Neural cell (in vitro differentiated cells): ENCODE measurements around the gene LIN7B. TPM values are rescaled to one million over a fixed set of nuclear protein-coding genes. Genes with fewer than 3 reads are reported as not detected.

Source experiments
- H2AFZ ChIP-seq: fragments of 200-600, 300-800 bp; sonication (generic), shearing (Covaris generic); 2 replicates; pipeline ENCODE4 v1.6.0; 2014; ENCODE audit warnings: low read depth, mild to moderate bottlenecking, antibody characterized with exemption, low read length, moderate library complexity
- H3F3A ChIP-seq: fragments of 200-600 bp; shearing (Covaris generic); 2 replicates; pipeline ENCODE4 v1.6.1; 2016; ENCODE audit warnings: mild to moderate bottlenecking, moderate library complexity, mixed read lengths, antibody characterized with exemption, low read length; ENCODE audit not compliant: insufficient read depth, poor library complexity, severe bottlenecking
- H3K27ac ChIP-seq: fragments of 200-600, 300-800 bp; sonication (generic), shearing (Covaris generic); 2 replicates; pipeline ENCODE4 v1.5.1; 2014; ENCODE audit warnings: mild to moderate bottlenecking, low read length, moderate library complexity
- H3K27me3 ChIP-seq: fragments of 300-800, 200-600 bp; sonication (generic), shearing (Covaris generic); 2 replicates; pipeline ENCODE4 v1.6.0; 2014; ENCODE audit warnings: mild to moderate bottlenecking, low read depth, low read length, moderate library complexity; ENCODE audit not compliant: insufficient read depth
- H3K36me3 ChIP-seq: fragments of 300-800, 200-600 bp; sonication (generic), shearing (Covaris generic); 2 replicates; pipeline ENCODE4 v1.5.1; 2014; ENCODE audit warnings: mild to moderate bottlenecking, antibody characterized with exemption, low read length, moderate library complexity; ENCODE audit not compliant: insufficient read depth
- H3K4me2 ChIP-seq: fragments of 300-800, 200-600 bp; sonication (generic), shearing (Covaris generic); 2 replicates; pipeline ENCODE4 v1.6.0; 2014; ENCODE audit warnings: mild to moderate bottlenecking, low read length
- H3K4me3 ChIP-seq: fragments of 300-800, 200-600 bp; sonication (generic), shearing (Covaris generic); 2 replicates; pipeline ENCODE4 v1.5.1; 2014; ENCODE audit warnings: mild to moderate bottlenecking, low read length, moderate library complexity
- H3K79me2 ChIP-seq: fragments of 200-600 bp; shearing (Covaris generic); replicated peaks from 2 replicates; pipeline ENCODE4 v1.6.0; 2014; ENCODE audit warnings: mild to moderate bottlenecking, low read length, moderate library complexity; ENCODE audit not compliant: insufficient read depth
- H3K9ac ChIP-seq: fragments of 300-800, 200-600 bp; sonication (generic), shearing (Covaris generic); 2 replicates; pipeline ENCODE4 v1.6.1; 2016; ENCODE audit warnings: mild to moderate bottlenecking, low read length, mixed read lengths
- H3K9me2 ChIP-seq: fragments of 200-600 bp; shearing (Covaris generic); 2 replicates; pipeline ENCODE4 v1.6.1; 2016; ENCODE audit warnings: mild to moderate bottlenecking, low read length, mixed read lengths; ENCODE audit not compliant: insufficient read depth
- H3K9me3 ChIP-seq: fragments of 200-600, 300-800 bp; sonication (generic), shearing (Covaris generic); 2 replicates; pipeline ENCODE4 v1.6.1; 2016; ENCODE audit warnings: mild to moderate bottlenecking, mixed run types, low read length, moderate library complexity, mixed read lengths
- H4K20me1 ChIP-seq: fragments of 200-600 bp; shearing (Covaris generic); 2 replicates; pipeline ENCODE4 v1.6.1; 2016; ENCODE audit warnings: mild to moderate bottlenecking, mixed run types; ENCODE audit not compliant: insufficient read depth
- EP300 ChIP-seq: fragments of 450-650 bp; conservative IDR thresholded peaks from 2 replicates; pipeline ENCODE4 v1.6.1; 2014; ENCODE audit warnings: antibody characterized with exemption, mild to moderate bottlenecking, moderate library complexity; ENCODE audit not compliant: poor library complexity, severe bottlenecking
- EZH2 ChIP-seq: fragments of 200-600, 300-800 bp; shearing (Covaris generic), sonication (generic); IDR thresholded peaks from 2 replicates; pipeline ENCODE4 v1.6.1; 2014; ENCODE audit warnings: antibody characterized with exemption, low read length, borderline replicate concordance, mild to moderate bottlenecking; ENCODE audit not compliant: insufficient read depth, poor library complexity, severe bottlenecking
- MXI1 ChIP-seq: fragments of 450-650 bp; conservative IDR thresholded peaks from 2 replicates; pipeline ENCODE4 v1.6.1; 2014; ENCODE audit warnings: antibody characterized with exemption, mild to moderate bottlenecking; ENCODE audit not compliant: poor library complexity, severe bottlenecking
- POLR2AphosphoS5 ChIP-seq: IDR thresholded peaks from 2 replicates; pipeline ENCODE4 v1.6.1; 2012
- RAD21 ChIP-seq: fragments of 450-650 bp; conservative IDR thresholded peaks from 2 replicates; pipeline ENCODE4 v1.6.1; 2014; ENCODE audit warnings: antibody characterized with exemption, mild to moderate bottlenecking, moderate library complexity
- SMC3 ChIP-seq: fragments of 450-650 bp; conservative IDR thresholded peaks from 2 replicates; pipeline ENCODE4 v1.6.1; 2014; ENCODE audit warnings: antibody characterized with exemption, mild to moderate bottlenecking, moderate library complexity; ENCODE audit not compliant: poor library complexity
- TAF1 ChIP-seq: IDR thresholded peaks from 2 replicates; pipeline ENCODE4 v1.6.1; 2012; ENCODE audit warnings: low read depth
- polyA plus RNA-seq: library from polyadenylated mRNA; depleted of rRNA; stranded (reverse); fragments of >200 nt; gene quantifications from 2 replicates; pipeline ENCODE4 v1.2.3, GENCODE V29; 2014
- TF ChIP-seq, protein P1 (sequence below): fragments of 450-650 bp; IDR thresholded peaks from 2 replicates; pipeline ENCODE4 v1.5.1; 2014; ENCODE audit warnings: antibody characterized with exemption, mild to moderate bottlenecking, moderate library complexity; ENCODE audit not compliant: poor library complexity, severe bottlenecking
- TF ChIP-seq, protein P2 (sequence below): IDR thresholded peaks from 2 replicates; pipeline ENCODE4 v1.6.1; 2012; ENCODE audit warnings: borderline replicate concordance

The LIN7B gene
- polyA plus RNA-seq, 1 donor from 2014 or later, result 88.7 TPM

DNA sequence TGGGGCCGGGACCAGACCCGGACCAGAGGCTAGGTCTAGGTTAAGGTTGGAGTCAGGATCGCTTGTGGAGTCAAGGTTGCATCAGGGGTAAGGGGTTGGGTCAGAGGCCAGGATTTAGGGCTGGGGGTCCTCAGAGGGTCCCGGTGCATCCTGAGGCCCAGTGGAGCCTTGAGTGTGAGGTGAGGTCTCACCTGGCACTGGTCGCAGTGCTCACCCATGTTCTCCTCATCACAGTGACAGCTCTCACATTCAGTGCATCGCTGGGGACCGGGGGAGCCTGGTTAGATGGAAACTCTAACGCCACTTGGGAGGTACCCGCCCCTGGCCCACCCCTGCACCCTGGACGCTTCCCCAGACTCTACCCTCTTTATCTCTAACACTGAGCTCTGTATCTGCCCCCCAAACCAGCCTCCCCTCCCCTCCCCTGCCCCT, 38.0 kb downstream of the LIN7B start:
- H3K4me2 ChIP-seq, result no peak overlapping the region
- peak overlapping the region; percentile 96 for H3K4me3 ChIP-seq
- no peaks in the 10 kb centered on the region for H3F3A ChIP-seq
- no peak overlapping the region for H3K27ac ChIP-seq
- no peaks in the 10 kb centered on the region for H3K9me2 ChIP-seq
- H3K79me2 ChIP-seq, result no peaks in the 10 kb centered on the region
- no peaks in the 10 kb centered on the region for H3K36me3 ChIP-seq
- H4K20me1 ChIP-seq, result no peaks in the 10 kb centered on the region
- TF ChIP-seq TAF1 (no peak), POLR2AphosphoS5 (no peak), EP300 (no peak), EZH2 (no peak), MXI1 (no peak), RAD21 (no peak), SMC3 (no peak)
- TF ChIP-seq, protein P1, sequence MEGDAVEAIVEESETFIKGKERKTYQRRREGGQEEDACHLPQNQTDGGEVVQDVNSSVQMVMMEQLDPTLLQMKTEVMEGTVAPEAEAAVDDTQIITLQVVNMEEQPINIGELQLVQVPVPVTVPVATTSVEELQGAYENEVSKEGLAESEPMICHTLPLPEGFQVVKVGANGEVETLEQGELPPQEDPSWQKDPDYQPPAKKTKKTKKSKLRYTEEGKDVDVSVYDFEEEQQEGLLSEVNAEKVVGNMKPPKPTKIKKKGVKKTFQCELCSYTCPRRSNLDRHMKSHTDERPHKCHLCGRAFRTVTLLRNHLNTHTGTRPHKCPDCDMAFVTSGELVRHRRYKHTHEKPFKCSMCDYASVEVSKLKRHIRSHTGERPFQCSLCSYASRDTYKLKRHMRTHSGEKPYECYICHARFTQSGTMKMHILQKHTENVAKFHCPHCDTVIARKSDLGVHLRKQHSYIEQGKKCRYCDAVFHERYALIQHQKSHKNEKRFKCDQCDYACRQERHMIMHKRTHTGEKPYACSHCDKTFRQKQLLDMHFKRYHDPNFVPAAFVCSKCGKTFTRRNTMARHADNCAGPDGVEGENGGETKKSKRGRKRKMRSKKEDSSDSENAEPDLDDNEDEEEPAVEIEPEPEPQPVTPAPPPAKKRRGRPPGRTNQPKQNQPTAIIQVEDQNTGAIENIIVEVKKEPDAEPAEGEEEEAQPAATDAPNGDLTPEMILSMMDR, result no peak
- TF ChIP-seq, protein P2, sequence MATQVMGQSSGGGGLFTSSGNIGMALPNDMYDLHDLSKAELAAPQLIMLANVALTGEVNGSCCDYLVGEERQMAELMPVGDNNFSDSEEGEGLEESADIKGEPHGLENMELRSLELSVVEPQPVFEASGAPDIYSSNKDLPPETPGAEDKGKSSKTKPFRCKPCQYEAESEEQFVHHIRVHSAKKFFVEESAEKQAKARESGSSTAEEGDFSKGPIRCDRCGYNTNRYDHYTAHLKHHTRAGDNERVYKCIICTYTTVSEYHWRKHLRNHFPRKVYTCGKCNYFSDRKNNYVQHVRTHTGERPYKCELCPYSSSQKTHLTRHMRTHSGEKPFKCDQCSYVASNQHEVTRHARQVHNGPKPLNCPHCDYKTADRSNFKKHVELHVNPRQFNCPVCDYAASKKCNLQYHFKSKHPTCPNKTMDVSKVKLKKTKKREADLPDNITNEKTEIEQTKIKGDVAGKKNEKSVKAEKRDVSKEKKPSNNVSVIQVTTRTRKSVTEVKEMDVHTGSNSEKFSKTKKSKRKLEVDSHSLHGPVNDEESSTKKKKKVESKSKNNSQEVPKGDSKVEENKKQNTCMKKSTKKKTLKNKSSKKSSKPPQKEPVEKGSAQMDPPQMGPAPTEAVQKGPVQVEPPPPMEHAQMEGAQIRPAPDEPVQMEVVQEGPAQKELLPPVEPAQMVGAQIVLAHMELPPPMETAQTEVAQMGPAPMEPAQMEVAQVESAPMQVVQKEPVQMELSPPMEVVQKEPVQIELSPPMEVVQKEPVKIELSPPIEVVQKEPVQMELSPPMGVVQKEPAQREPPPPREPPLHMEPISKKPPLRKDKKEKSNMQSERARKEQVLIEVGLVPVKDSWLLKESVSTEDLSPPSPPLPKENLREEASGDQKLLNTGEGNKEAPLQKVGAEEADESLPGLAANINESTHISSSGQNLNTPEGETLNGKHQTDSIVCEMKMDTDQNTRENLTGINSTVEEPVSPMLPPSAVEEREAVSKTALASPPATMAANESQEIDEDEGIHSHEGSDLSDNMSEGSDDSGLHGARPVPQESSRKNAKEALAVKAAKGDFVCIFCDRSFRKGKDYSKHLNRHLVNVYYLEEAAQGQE, result no peak
- no peak overlapping the region for H3K9ac ChIP-seq
- no peaks in the 10 kb centered on the region for H3K9me3 ChIP-seq
- H3K27me3 ChIP-seq, result no peaks in the 10 kb centered on the region
- H2AFZ ChIP-seq, result no peak overlapping the region

DNA sequence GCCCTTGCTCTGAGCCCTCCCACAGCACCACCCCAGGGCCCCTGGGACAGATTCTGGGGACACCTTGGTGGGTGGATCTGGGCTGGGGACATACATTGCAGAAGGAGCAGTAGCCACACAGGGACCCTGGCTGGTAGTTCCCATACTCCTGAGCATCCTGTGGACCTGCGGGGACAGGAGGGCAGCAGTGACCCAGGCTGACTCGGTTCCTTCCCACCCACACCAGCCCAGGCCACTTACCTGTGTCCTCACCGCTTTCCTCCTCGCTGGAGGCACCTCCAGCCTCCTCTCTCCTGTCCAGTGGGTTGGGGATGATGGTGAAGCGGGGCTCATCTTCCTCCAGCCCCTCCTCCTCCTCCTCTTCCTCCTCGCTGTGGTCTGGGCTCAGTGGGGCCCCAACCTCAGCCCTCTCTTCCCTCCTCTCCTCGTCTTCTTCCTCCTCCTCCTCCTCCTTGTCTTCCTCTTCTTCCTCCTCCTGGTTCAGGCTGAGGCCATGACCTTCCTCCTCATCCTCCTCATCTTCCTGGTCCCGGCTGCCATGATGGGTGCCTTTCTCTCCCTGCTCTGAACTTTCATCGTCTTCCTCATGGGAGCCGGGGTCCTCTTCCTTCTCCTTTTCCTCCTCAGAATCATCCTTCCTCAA, 39.1 kb downstream of the LIN7B start:
- H3K36me3 ChIP-seq, result no peaks in the 10 kb centered on the region
- H3K79me2 ChIP-seq, result no peaks in the 10 kb centered on the region
- H3K4me2 ChIP-seq, result no peak overlapping the region
- no peaks in the 10 kb centered on the region for H3F3A ChIP-seq
- no peak overlapping the region for H3K4me3 ChIP-seq
- no peaks in the 10 kb centered on the region for H4K20me1 ChIP-seq
- H3K9me3 ChIP-seq, result no peaks in the 10 kb centered on the region
- no peaks in the 10 kb centered on the region for H3K9me2 ChIP-seq
- H2AFZ ChIP-seq, result no peak overlapping the region
- TF ChIP-seq SMC3 (no peak), EP300 (no peak), EZH2 (no peak), MXI1 (no peak), TAF1 (no peak), RAD21 (no peak), POLR2AphosphoS5 (no peak)
- TF ChIP-seq, protein P2, result no peak
- TF ChIP-seq, protein P1, result no peak
- no peak overlapping the region for H3K27ac ChIP-seq
- H3K9ac ChIP-seq, result no peak overlapping the region
- H3K27me3 ChIP-seq, result no peaks in the 10 kb centered on the region
